Neural cell (in vitro differentiated cells): Measurements from ENCODE around the gene CCDC159. TPM values are rescaled to one million over a fixed set of nuclear protein-coding genes. Genes with fewer than 3 reads are reported as not detected.

Experiments
- H2AFZ ChIP-seq: fragments of 200-600, 300-800 bp; sonication (generic), shearing (Covaris generic); 2 replicates; pipeline ENCODE4 v1.6.0; 2014; ENCODE audit warnings: low read depth, mild to moderate bottlenecking, antibody characterized with exemption, low read length, moderate library complexity
- H3F3A ChIP-seq: fragments of 200-600 bp; shearing (Covaris generic); 2 replicates; pipeline ENCODE4 v1.6.1; 2016; ENCODE audit warnings: mild to moderate bottlenecking, moderate library complexity, mixed read lengths, antibody characterized with exemption, low read length; ENCODE audit not compliant: insufficient read depth, poor library complexity, severe bottlenecking
- H3K27ac ChIP-seq: fragments of 200-600, 300-800 bp; sonication (generic), shearing (Covaris generic); 2 replicates; pipeline ENCODE4 v1.5.1; 2014; ENCODE audit warnings: mild to moderate bottlenecking, low read length, moderate library complexity
- H3K27me3 ChIP-seq: fragments of 300-800, 200-600 bp; sonication (generic), shearing (Covaris generic); 2 replicates; pipeline ENCODE4 v1.6.0; 2014; ENCODE audit warnings: mild to moderate bottlenecking, low read depth, low read length, moderate library complexity; ENCODE audit not compliant: insufficient read depth
- H3K36me3 ChIP-seq: fragments of 300-800, 200-600 bp; sonication (generic), shearing (Covaris generic); 2 replicates; pipeline ENCODE4 v1.5.1; 2014; ENCODE audit warnings: mild to moderate bottlenecking, antibody characterized with exemption, low read length, moderate library complexity; ENCODE audit not compliant: insufficient read depth
- H3K4me2 ChIP-seq: fragments of 300-800, 200-600 bp; sonication (generic), shearing (Covaris generic); 2 replicates; pipeline ENCODE4 v1.6.0; 2014; ENCODE audit warnings: mild to moderate bottlenecking, low read length
- H3K4me3 ChIP-seq: fragments of 300-800, 200-600 bp; sonication (generic), shearing (Covaris generic); 2 replicates; pipeline ENCODE4 v1.5.1; 2014; ENCODE audit warnings: mild to moderate bottlenecking, low read length, moderate library complexity
- H3K79me2 ChIP-seq: fragments of 200-600 bp; shearing (Covaris generic); replicated peaks from 2 replicates; pipeline ENCODE4 v1.6.0; 2014; ENCODE audit warnings: mild to moderate bottlenecking, low read length, moderate library complexity; ENCODE audit not compliant: insufficient read depth
- H3K9ac ChIP-seq: fragments of 300-800, 200-600 bp; sonication (generic), shearing (Covaris generic); 2 replicates; pipeline ENCODE4 v1.6.1; 2016; ENCODE audit warnings: mild to moderate bottlenecking, low read length, mixed read lengths
- H3K9me2 ChIP-seq: fragments of 200-600 bp; shearing (Covaris generic); 2 replicates; pipeline ENCODE4 v1.6.1; 2016; ENCODE audit warnings: mild to moderate bottlenecking, low read length, mixed read lengths; ENCODE audit not compliant: insufficient read depth
- H3K9me3 ChIP-seq: fragments of 200-600, 300-800 bp; sonication (generic), shearing (Covaris generic); 2 replicates; pipeline ENCODE4 v1.6.1; 2016; ENCODE audit warnings: mild to moderate bottlenecking, mixed run types, low read length, moderate library complexity, mixed read lengths
- H4K20me1 ChIP-seq: fragments of 200-600 bp; shearing (Covaris generic); 2 replicates; pipeline ENCODE4 v1.6.1; 2016; ENCODE audit warnings: mild to moderate bottlenecking, mixed run types; ENCODE audit not compliant: insufficient read depth
- EP300 ChIP-seq: fragments of 450-650 bp; conservative IDR thresholded peaks from 2 replicates; pipeline ENCODE4 v1.6.1; 2014; ENCODE audit warnings: antibody characterized with exemption, mild to moderate bottlenecking, moderate library complexity; ENCODE audit not compliant: poor library complexity, severe bottlenecking
- EZH2 ChIP-seq: fragments of 200-600, 300-800 bp; shearing (Covaris generic), sonication (generic); IDR thresholded peaks from 2 replicates; pipeline ENCODE4 v1.6.1; 2014; ENCODE audit warnings: antibody characterized with exemption, low read length, borderline replicate concordance, mild to moderate bottlenecking; ENCODE audit not compliant: insufficient read depth, poor library complexity, severe bottlenecking
- MXI1 ChIP-seq: fragments of 450-650 bp; conservative IDR thresholded peaks from 2 replicates; pipeline ENCODE4 v1.6.1; 2014; ENCODE audit warnings: antibody characterized with exemption, mild to moderate bottlenecking; ENCODE audit not compliant: poor library complexity, severe bottlenecking
- POLR2AphosphoS5 ChIP-seq: IDR thresholded peaks from 2 replicates; pipeline ENCODE4 v1.6.1; 2012
- RAD21 ChIP-seq: fragments of 450-650 bp; conservative IDR thresholded peaks from 2 replicates; pipeline ENCODE4 v1.6.1; 2014; ENCODE audit warnings: antibody characterized with exemption, mild to moderate bottlenecking, moderate library complexity
- SMC3 ChIP-seq: fragments of 450-650 bp; conservative IDR thresholded peaks from 2 replicates; pipeline ENCODE4 v1.6.1; 2014; ENCODE audit warnings: antibody characterized with exemption, mild to moderate bottlenecking, moderate library complexity; ENCODE audit not compliant: poor library complexity
- TAF1 ChIP-seq: IDR thresholded peaks from 2 replicates; pipeline ENCODE4 v1.6.1; 2012; ENCODE audit warnings: low read depth
- polyA plus RNA-seq: library from polyadenylated mRNA; depleted of rRNA; stranded (reverse); fragments of >200 nt; gene quantifications from 2 replicates; pipeline ENCODE4 v1.2.3, GENCODE V29; 2014
- TF ChIP-seq, protein P1 (sequence below): IDR thresholded peaks from 2 replicates; pipeline ENCODE4 v1.6.1; 2012; ENCODE audit warnings: borderline replicate concordance
- TF ChIP-seq, protein P2 (sequence below): fragments of 450-650 bp; IDR thresholded peaks from 2 replicates; pipeline ENCODE4 v1.5.1; 2014; ENCODE audit warnings: antibody characterized with exemption, mild to moderate bottlenecking, moderate library complexity; ENCODE audit not compliant: poor library complexity, severe bottlenecking

Gene CCDC159
- polyA plus RNA-seq, 1 donor from 2014 or later = 2.4 TPM

DNA sequence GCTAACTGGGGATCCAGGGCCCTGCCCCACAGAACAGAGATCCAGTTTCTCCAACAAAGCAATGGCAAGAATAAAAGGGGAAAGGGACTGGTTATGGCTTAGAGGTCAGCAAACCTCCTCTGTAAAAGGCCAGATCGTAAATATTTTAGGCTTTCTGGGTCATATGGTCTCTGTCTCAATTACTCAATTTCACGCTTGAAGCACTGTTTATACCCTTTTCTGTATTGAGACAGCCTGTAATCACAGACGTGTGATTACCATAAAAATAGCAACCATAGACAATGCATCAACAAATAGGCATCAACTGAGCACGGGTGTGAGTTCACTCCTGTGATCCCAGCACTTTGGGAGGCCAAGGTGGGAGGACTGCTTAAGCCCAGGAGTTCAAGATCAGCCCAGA, 16.2 kb upstream of the CCDC159 start:
- no peaks in the 10 kb centered on the region for H3K27me3 ChIP-seq
- peaks cover 8% of the 10 kb centered on the region for H3K36me3 ChIP-seq
- H3K79me2 ChIP-seq = no peaks in the 10 kb centered on the region
- no peak overlapping the region for H3K9ac ChIP-seq
- no peaks in the 10 kb centered on the region for H3K9me2 ChIP-seq
- H3F3A ChIP-seq = no peaks in the 10 kb centered on the region
- no peak overlapping the region for H3K27ac ChIP-seq
- no peaks in the 10 kb centered on the region for H3K9me3 ChIP-seq
- no peak overlapping the region for H3K4me3 ChIP-seq
- no peak overlapping the region for H2AFZ ChIP-seq
- TF ChIP-seq MXI1 (no peak), TAF1 (no peak), POLR2AphosphoS5 (no peak), EP300 (no peak), RAD21 (no peak), SMC3 (no peak), EZH2 (no peak)
- TF ChIP-seq, protein P1, sequence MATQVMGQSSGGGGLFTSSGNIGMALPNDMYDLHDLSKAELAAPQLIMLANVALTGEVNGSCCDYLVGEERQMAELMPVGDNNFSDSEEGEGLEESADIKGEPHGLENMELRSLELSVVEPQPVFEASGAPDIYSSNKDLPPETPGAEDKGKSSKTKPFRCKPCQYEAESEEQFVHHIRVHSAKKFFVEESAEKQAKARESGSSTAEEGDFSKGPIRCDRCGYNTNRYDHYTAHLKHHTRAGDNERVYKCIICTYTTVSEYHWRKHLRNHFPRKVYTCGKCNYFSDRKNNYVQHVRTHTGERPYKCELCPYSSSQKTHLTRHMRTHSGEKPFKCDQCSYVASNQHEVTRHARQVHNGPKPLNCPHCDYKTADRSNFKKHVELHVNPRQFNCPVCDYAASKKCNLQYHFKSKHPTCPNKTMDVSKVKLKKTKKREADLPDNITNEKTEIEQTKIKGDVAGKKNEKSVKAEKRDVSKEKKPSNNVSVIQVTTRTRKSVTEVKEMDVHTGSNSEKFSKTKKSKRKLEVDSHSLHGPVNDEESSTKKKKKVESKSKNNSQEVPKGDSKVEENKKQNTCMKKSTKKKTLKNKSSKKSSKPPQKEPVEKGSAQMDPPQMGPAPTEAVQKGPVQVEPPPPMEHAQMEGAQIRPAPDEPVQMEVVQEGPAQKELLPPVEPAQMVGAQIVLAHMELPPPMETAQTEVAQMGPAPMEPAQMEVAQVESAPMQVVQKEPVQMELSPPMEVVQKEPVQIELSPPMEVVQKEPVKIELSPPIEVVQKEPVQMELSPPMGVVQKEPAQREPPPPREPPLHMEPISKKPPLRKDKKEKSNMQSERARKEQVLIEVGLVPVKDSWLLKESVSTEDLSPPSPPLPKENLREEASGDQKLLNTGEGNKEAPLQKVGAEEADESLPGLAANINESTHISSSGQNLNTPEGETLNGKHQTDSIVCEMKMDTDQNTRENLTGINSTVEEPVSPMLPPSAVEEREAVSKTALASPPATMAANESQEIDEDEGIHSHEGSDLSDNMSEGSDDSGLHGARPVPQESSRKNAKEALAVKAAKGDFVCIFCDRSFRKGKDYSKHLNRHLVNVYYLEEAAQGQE = no peak
- TF ChIP-seq, protein P2, sequence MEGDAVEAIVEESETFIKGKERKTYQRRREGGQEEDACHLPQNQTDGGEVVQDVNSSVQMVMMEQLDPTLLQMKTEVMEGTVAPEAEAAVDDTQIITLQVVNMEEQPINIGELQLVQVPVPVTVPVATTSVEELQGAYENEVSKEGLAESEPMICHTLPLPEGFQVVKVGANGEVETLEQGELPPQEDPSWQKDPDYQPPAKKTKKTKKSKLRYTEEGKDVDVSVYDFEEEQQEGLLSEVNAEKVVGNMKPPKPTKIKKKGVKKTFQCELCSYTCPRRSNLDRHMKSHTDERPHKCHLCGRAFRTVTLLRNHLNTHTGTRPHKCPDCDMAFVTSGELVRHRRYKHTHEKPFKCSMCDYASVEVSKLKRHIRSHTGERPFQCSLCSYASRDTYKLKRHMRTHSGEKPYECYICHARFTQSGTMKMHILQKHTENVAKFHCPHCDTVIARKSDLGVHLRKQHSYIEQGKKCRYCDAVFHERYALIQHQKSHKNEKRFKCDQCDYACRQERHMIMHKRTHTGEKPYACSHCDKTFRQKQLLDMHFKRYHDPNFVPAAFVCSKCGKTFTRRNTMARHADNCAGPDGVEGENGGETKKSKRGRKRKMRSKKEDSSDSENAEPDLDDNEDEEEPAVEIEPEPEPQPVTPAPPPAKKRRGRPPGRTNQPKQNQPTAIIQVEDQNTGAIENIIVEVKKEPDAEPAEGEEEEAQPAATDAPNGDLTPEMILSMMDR = no peak
- no peak overlapping the region for H3K4me2 ChIP-seq
- H4K20me1 ChIP-seq = no peaks in the 10 kb centered on the region

DNA sequence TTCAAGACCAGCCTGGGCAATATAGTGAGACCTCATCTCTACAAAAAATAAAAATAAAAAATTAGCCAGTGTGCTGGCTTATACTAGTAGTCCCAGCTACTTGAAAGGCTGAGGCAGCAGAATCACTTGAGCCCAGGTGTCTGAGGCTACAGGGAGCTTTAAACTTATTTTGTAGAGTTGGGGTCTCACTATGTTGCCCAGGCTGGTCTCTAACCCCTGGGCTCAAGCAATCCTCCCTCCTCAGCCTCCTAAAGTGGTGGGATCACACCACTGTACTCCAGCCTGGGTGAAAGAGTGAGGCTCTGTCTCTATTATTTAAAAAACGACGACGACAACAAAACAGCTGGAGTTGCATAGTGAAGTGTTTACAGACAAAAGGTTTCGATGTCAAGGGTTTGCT, 14.8 kb upstream of the CCDC159 start:
- H3F3A ChIP-seq = no peaks in the 10 kb centered on the region
- H3K9me2 ChIP-seq = no peaks in the 10 kb centered on the region
- no peaks in the 10 kb centered on the region for H3K79me2 ChIP-seq
- H3K9me3 ChIP-seq = peaks cover 4% of the 10 kb centered on the region
- TF ChIP-seq, protein P1 = no peak
- TF ChIP-seq MXI1 (no peak), SMC3 (no peak), POLR2AphosphoS5 (no peak), TAF1 (no peak), EP300 (no peak), RAD21 (no peak), EZH2 (no peak)
- H2AFZ ChIP-seq = no peak overlapping the region
- no peak overlapping the region for H3K4me3 ChIP-seq
- no peaks in the 10 kb centered on the region for H4K20me1 ChIP-seq
- no peak overlapping the region for H3K9ac ChIP-seq
- no peak overlapping the region for H3K4me2 ChIP-seq
- no peak overlapping the region for H3K27ac ChIP-seq
- H3K36me3 ChIP-seq = peaks cover 19% of the 10 kb centered on the region
- no peaks in the 10 kb centered on the region for H3K27me3 ChIP-seq
